OCI-LY7 (cell line): ENCODE results near the gene SLC6A4.

ENCODE experiments used
- CTCF ChIP-seq: fragments of 200-600 bp; sonication (generic); conservative IDR thresholded peaks from 2 replicates; pipeline ENCODE4 v1.5.1; 2014; ENCODE audit warnings: mild to moderate bottlenecking, antibody characterized with exemption, low read length, moderate library complexity, mixed read lengths
- EZH2phosphoT487 ChIP-seq: fragments of 200-600 bp; sonication (generic); IDR thresholded peaks from 2 replicates; pipeline ENCODE4 v1.6.1; 2018; ENCODE audit warnings: low read depth, borderline replicate concordance, mild to moderate bottlenecking, mixed run types, antibody characterized with exemption, low read length, moderate library complexity, mixed read lengths

GRCh38 chr17:30222721-30223175, 12.7 kb downstream of the SLC6A4 start:
- TF ChIP-seq CTCF = no peak
- TF ChIP-seq EZH2phosphoT487 = no peak
